Inferior parietal cortex (tissue), 1 donor: Measurements from ENCODE around the gene TRMT44.
"Not testable (repeated sequence)": the region's sequence is repeated elsewhere in the genome, so short reads cannot be mapped to it uniquely, and the experiment has no call there.

Experiments
- DNase-seq: peaks from one replicate; pipeline ENCODE4 v3.0.0-alpha.2; 2016; ENCODE audit errors: extremely low spot score

The TRMT44 gene

GRCh38 chr4:8440492-8441311, at the start of gene TRMT44, which contains the start of gene ACOX3:
Gene TRMT44 (plus strand): TSS chr4:8440777. CDS start chr4:8440823, 46 bp downstream.
Gene ACOX3 (minus strand): TSS chr4:8440723. CDS start chr4:8416521, 24,202 bp downstream.
- DNase-seq = peak; percentile 94

- DNase-seq = peak; percentile 7
Observed at GRCh38 chr4:8391071-8391470, 49.5 kb upstream of the TRMT44 start.

GRCh38 chr4:8391972-8392371, 48.6 kb upstream of the TRMT44 start:
- DNase-seq = peak; percentile 73

- DNase-seq = no peak
Observed at GRCh38 chr4:8392591-8393190, 47.9 kb upstream of the TRMT44 start.

DNA sequence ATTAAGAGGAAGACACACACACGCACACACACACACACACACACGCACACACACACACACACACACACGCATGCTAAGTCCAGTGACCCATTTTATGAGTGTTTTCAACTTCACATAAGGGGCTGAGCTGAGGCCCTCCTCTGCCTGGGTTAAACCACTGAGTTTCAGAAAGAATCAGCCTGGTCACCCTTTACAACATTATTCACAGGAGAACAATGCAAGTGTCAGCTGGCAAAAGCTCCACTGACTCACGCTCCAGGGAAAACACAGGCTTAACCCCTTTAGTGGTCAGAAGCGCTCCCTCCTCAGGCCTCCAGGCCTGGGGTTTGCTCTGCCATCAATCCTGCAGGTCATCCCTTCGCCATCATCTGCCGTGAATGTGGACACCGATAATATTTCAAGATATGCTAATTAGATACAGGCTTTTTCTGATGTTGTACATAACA, 47.0 kb upstream of the TRMT44 start:
- DNase-seq = peak; percentile 81

DNA sequence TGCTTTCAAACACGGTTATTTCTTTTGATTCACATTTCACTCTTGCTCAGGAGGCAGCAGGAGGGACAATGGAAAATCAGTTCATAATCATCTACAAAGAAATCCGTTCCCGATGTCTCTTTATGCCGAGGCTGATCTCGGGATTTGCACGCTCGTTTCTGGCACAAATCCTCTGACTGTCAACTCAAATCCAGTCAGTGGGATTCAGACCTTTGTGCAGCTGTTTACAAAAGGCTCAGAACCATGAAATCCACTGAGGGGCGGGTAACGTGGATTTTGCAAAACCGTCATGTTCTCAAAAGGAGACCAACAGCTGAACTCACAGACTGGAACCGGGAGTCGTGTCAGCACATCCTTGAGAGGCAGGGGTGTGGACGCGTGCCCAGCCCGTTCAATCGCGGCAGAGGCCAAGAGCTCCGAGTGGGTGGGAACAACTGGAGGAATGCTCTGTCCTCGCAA, 46.5 kb upstream of the TRMT44 start:
- peak; percentile 66 for DNase-seq

GRCh38 chr4:8394806-8395205, 45.8 kb upstream of the TRMT44 start:
- peak; percentile 44 for DNase-seq

- DNase-seq = no peak
Observed at GRCh38 chr4:8395504-8396296, 44.9 kb upstream of the TRMT44 start.

- no peak for DNase-seq
Observed at GRCh38 chr4:8396762-8397406, 43.7 kb upstream of the TRMT44 start.

- no peak for DNase-seq
Observed at GRCh38 chr4:8398347-8398746, 42.2 kb upstream of the TRMT44 start.

GRCh38 chr4:8399298-8399697, 41.3 kb upstream of the TRMT44 start:
- no peak for DNase-seq

GRCh38 chr4:8400632-8401325, 39.8 kb upstream of the TRMT44 start:
- DNase-seq = no peak

DNA sequence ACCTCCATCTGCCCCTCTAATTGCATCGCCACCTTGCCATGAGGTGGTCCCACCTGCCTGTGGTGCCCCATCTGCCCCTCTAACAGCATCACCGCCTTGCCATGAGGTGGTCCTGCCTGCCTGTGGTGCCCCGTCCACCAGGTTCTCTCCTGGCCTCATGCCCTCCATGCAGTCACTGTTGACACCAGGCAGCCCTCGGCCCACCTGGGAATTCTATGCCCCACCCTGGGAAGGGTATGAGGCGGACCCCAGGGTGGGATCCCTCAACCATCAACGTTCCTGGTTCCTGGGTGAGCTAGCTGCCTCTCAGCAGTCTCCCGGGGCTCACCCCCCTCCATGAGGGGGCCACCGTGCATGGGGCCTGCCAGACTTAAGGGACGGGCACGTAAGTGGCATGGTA, 38.9 kb upstream of the TRMT44 start:
- DNase-seq = no peak

- no peak for DNase-seq
Observed at GRCh38 chr4:8402181-8402597, 38.4 kb upstream of the TRMT44 start.

DNA sequence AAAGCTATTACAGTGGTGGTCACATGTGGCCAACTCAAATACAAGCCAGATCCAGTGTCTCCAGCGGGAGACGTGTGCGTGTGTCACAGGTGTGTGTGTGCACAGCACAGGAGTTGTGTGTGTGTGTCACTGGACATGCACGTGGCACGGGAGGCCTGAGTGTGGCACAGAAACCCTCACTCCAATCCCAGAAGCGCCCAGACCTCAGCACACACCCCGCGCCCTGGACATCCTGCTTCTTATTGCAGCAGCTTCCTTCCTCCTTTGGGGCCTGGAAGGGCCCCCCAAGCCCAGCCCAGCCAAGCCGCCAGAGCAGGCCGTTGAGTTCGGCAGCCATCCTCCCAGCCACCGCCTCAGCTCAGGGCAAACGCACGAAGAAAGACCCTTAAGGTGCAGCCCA, 37.9 kb upstream of the TRMT44 start:
- no peak for DNase-seq

GRCh38 chr4:8403173-8403753, 37.3 kb upstream of the TRMT44 start:
- DNase-seq = peak; percentile 86

DNA sequence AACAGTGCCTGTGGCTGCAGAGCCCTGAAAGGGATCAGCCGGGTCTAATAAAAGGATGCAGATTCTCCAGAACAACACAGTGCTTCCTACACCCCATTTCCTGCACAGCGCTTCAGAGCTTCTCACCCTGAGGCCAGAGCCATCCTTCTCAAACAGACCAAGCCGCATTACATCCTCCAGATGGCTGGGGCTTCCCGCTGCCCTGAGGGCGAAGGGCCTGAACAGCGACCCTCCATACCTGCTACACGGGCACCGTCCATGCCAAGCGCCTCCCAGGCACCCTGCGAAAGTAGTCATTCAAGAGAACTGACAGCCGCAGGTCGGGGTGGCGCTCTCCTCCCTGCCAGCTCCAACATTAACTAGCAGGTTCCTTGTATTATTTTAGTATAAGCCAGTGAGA, 36.6 kb upstream of the TRMT44 start:
- no peak for DNase-seq

DNA sequence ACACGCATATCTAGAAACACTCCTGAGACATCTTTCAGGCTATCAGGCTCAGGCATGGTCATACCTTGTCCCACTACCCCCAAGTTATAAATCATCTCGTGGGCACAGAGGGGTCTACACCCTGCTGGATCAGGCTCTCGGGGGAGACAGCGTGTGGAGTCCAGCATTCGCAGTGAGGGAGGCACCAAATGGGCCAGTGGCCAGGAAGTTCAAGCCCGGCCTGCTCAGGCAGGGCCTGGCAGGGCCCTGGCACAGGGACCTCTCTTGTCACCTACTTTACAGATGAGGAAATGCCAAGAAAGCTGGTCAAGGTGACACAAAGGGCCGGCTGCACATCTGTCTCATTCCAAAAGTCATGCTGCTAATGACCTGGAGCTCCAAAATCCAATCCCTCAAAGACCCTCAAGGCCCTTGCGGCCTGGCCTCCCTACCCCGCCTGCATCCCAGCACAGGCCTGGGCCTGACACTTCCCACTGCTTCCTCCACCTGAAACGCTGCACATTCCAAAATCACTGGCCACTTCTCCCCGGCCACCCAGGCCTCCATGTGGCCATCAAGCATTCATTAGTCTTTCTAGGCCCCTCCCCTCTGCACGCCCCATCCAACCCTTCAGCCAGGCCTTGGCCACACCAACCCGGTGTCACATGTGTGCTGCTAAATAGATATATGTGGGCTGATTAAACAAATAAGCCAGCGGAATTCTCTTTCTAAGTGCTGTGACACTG, 35.6 kb upstream of the TRMT44 start:
- no peak for DNase-seq

DNA sequence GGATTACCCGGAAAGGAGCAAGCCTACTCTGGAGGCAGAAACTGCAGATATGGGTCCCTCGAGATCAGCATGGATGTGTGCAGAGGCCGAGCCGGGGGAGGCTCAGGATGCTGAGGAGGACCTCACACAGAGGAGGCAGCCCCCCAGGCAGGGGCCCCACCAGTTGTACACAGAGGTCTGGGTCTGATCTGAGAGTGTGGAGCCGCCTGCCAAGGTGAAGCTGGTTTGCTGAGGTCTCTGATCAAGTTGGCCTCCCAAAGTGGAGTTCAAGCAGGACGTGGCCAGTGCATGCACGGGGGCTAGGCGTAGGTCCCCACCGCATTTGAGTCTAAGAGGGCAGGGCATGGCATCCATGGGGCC, 35.1 kb upstream of the TRMT44 start:
- DNase-seq = no peak

DNA sequence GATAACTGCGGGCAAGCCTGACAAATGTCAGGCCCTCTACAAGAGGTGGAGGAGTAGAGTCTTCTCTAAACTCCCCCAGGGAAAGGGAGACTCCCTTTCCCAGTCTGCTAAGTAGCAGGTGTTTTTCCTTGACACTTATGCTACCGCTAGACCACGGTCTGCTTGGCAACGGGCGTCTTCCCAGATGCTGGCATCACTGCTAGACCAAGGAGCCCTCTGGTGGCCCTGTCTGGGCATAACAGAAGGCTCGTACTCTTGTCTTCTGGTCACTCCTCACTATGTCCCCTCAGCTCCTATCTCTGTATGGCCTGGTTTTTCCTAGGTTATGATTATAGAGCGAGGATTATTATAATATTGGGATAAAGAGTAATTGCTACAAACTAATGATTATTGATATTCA, 33.7 kb upstream of the TRMT44 start:
- DNase-seq = not testable (repeated sequence)
